OCI-M1 (cell line): ENCODE data around the gene YPEL3.

Experiments used
- DNase-seq: peaks from one replicate; lab custom pipeline; 2025; lab: John Stamatoyannopoulos, UW

YPEL3 gene

GRCh38 chr16:30049871-30050270 lies 46.1 kb downstream of the YPEL3 start:
- DNase-seq = no peak

DNA sequence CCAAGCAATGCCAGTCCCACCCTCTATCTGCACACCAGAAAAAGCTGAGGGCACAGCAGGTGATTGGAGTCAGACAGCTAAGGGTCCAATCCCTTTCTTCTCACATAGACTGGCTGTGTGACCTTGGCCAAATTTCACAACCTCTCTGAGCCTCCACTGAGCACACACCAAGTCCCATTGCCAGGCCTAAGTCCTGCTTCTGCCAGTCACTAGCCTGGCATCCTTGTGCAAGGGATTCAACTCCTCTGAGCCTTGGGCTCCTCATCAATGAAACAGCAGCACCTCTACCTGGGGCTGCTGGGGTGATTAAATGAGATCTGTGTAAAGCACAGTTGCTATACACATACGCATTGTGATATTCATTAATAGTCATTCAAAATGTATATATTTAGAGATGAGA lies 49.4 kb downstream of the YPEL3 start:
- no peak for DNase-seq

DNA sequence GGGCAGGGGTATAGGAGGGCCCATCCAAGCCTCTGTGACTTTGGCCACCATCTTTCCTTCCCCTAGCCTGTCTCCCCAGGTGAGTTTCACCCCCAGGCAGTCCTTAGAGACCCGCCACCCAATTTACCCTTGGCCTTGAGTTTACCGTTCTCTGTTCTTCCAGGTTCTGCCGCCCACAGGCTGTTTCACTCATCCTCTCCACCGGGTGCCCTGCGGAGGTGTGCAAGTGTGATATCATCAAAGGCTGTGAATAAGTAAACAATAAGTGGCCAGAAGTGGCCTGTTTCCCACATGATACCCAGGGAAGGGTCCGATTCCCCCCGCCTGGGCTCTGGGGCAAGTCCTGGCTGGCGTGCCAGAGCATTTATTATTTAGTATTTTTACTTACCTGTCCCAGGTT lies 49.8 kb downstream of the YPEL3 start:
- DNase-seq = no peak
